Peyer's patch (tissue), 4 donors: ENCODE data around the gene ARRDC3.

Source experiments
- POLR2A ChIP-seq, 2 donors: fragments of 450-650 bp; IDR thresholded peaks; one replicate each; pipeline ENCODE4 v1.5.1; 2017; ENCODE audit warnings: antibody characterized with exemption in 2 of 2, mild to moderate bottlenecking in 2 of 2, moderate library complexity in 2 of 2
- TF ChIP-seq, protein P1 (sequence below), 6 experiments: fragments of 450-650 bp in 4 of 6; fragments of 200-600 bp in 2 of 6; sonication (generic) in 1 of 6; IDR thresholded peaks; one replicate each; pipeline ENCODE4 v1.5.1; 2017 to 2019; ENCODE audit warnings: antibody characterized with exemption in 6 of 6, mild to moderate bottlenecking in 3 of 6, moderate library complexity in 1 of 6

DNA sequence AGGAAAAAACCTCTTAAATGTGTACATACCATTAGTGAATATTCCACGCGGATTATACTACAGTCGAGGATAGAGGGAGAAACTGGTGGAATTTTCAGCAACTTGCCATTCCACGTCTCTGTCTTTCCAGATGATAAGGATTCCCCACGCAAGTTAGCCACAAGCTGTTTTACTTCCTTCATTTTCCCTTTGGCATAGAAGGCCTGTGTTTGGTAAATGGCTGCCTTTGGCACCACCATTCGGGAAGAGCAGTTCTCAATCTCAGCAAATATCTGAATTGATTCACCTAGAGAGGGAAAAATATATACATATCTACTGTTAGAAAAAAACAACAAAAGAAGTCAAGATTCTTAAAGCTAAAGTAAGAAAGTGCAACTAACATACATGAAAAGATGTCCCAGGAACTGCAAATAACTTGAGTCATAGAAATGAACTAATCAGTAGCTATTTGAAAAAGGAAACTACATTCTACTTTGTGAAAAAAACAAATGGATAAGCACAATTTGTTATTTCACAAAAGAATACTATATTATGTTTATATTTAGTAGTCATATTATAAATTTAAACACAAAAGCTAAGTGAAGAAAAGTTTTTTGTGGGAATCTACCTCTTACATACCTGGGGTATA lies 8.1 kb downstream of the ARRDC3 start:
- TF ChIP-seq POLR2A (IDR thresholded peaks at IDR 0.05), result no peak
- TF ChIP-seq, protein P1, sequence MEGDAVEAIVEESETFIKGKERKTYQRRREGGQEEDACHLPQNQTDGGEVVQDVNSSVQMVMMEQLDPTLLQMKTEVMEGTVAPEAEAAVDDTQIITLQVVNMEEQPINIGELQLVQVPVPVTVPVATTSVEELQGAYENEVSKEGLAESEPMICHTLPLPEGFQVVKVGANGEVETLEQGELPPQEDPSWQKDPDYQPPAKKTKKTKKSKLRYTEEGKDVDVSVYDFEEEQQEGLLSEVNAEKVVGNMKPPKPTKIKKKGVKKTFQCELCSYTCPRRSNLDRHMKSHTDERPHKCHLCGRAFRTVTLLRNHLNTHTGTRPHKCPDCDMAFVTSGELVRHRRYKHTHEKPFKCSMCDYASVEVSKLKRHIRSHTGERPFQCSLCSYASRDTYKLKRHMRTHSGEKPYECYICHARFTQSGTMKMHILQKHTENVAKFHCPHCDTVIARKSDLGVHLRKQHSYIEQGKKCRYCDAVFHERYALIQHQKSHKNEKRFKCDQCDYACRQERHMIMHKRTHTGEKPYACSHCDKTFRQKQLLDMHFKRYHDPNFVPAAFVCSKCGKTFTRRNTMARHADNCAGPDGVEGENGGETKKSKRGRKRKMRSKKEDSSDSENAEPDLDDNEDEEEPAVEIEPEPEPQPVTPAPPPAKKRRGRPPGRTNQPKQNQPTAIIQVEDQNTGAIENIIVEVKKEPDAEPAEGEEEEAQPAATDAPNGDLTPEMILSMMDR (IDR thresholded peaks at IDR 0.05), result no peak
